ENCODE results near the gene TIMMDC1.
"Not testable (repeated sequence)": the region's sequence is repeated elsewhere in the genome, so short reads cannot be mapped to it uniquely, and the experiment has no call there.

TIMMDC1 gene

DNA sequence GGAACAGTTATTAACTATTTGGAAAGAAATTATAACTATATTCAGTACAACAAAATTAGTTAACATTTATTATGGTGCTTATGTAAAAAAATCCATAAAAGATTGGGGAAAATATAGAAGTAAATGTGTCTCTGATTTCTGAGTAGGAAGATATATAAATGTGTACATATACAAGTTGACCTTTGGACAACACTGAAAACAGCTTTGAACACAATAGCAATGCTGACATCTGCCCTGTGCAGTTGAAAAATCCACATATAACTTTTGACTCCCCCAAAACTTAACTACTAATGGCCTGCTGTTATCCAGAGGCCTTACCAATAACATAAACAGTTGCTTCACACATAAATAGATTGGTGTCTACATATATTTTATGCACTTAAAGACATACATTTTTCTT is 12.3 kb downstream of the TIMMDC1 start:
- DNase-seq (ENCODE audit: low read depth): no peak

DNA sequence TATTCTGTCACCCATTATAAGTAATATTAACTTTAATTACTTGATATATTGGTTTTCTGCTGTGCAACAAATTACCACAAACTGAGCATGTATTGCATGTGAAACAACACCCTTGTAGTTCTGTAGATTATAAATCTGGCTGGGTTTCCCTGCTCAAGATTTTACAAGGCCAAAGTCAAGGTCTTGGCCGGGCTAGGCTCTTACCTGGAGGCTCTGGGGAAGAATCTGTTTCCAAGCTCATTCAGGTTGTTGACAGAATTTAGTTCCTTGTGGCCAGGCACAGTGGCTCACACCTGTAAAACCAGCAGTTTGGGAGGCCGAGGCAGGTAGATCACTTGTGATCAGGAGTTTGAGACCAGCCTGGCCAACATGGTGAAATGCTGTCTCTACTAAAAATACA is 16.3 kb downstream of the TIMMDC1 start:
- no peak for DNase-seq (ENCODE audit: low read depth)

DNA sequence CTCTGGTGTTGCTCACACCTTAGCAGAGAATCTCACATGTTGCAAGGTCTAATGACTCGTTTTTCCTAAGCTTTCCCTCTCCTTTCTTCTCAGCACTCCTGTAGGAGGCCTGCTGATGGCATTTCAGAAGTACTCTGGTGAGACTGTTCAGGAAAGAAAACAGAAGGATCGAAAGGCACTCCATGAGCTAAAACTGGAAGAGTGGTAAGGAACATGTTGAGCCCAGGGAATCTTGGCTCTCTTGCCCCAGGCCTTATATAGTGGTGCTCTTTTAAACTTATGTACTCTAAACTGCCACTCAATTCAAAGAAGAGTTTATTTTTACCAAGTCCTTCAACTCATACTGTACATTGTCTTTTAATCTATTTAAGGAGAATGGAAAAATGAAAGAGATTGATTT is 18.8 kb downstream of the TIMMDC1 start:
- no peak for DNase-seq (ENCODE audit: low read depth)

DNA sequence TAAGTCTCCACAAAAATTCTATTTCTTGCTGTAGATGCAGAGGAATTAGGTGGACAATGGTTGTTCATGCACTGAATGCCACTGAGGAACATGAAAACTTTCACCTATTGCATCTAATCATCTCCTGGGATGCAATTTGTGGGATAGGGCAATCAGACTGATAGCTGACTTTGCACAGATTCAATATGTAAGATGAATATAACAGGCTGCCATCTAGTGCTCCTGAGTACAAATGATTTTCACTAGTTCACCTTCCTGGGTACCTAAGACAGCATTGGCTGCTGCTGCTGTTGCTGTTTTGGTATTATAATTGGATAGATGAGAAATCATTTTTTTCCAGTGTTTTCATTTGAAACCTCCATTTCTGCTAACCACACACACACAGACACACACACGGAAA is 19.7 kb downstream of the TIMMDC1 start:
- no peak for DNase-seq (ENCODE audit: low read depth)

DNA sequence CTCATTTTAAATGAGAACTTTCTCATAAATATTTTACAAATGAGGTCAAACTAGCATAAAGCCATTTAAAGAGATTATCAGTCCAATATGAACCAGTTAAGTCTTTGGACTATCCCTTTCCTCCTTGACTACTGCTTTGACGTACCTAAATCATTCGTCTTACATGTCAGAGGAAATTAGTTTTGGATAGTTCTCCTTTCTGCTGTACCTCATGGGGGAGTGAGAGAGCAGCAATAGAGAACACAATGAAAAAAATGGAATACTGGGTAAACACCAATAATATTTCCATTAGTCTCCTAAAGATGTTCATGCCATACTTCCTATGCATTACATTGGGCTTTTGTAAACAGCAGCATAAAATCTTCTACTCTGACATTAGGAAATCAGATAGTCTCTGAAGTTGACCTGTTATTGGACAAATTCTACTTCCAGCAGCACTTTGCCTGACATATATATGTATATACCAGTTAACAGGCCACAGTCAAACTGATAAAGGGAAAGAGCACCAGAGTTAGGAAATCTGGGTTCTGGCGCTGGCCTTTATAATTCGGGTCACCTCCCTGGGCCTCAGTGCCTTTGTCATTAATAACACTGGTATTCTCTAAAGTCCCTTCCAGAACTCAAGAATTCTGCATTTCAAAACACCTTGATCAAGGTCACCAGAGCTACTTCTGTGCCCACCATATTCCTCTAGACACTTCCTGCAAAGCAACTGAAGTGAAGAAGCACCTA is 26.8 kb downstream of the TIMMDC1 start:
- no peak for DNase-seq (ENCODE audit: low read depth)

DNA sequence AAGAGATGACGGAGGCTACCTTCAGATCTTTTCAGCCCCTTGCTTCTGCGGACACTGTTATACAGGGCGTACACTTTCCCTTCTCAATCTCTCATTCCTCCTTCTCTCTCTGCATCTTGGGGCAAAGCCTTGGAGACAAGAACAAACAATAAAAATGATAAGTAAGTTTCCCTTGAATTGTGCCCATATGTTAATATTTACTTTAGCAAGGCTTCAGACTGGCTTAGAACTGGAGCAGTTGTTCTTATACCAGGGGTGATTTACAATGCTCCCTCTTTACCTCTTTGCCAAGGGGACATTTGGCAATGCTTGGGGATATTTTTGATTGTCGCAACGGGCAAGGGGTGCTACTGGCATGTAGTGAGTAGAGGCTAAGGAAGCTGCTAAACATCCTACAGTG is 29.4 kb downstream of the TIMMDC1 start:
- no peak for DNase-seq (ENCODE audit: low read depth)

DNA sequence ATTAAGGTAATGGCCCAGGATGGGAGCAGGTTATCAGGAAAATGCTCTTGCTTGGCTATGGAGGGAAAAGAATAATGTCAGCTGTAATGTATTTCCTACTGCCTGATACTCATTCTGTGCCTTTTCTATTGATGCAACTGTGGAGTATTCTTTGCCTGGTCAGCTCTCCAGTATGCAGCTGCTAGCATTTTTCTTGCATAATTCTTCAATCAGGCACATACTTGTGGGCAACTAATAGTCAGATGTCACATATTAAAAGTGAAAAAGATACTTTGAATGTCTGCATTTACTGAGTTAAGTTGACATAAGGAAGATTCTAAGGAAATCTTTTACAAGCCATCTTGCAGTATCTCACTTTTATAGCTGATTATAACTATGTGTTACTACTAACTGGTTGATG is 31.5 kb downstream of the TIMMDC1 start:
- DNase-seq (ENCODE audit: low read depth): peak; percentile 75

DNA sequence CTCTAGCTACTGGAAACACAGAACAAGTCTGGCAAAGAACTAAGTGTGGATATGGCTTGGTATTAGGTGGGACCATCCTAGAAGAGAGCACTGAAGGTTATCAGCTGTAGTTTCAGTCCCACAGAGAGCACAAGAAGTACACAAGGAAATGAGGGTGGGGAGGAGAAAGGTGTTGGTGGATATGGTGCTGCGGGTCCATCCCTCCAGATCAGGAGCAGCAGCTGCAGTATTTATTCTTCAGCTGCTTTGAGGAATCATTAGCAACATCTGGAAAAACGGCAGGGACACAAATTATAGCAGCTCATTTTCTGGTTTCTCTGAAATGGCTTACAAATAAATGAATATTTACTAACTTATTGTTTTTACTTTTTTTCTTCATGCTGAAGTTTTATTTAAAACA is 32.1 kb downstream of the TIMMDC1 start:
- no peak for DNase-seq (ENCODE audit: low read depth)

DNA sequence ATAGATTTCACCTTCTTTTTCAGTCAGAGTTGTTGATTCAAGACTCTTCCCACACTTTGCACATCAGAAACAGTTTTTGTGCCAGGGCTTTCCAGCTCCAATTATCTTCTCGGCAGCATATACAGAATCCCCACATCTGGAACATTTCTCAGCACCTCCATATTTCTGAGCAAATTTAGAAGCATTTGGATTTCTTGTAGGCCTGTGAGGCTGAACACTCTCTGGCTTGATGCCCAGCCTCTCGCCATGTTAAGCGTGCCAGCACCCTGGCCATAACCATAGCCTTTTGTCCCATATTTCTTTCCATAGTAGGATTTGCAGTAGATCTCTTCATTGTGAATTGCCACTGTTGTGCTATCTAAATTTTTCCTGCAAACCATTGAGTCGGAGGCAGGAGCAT is 32.8 kb downstream of the TIMMDC1 start:
- no peak for DNase-seq (ENCODE audit: low read depth)

DNA sequence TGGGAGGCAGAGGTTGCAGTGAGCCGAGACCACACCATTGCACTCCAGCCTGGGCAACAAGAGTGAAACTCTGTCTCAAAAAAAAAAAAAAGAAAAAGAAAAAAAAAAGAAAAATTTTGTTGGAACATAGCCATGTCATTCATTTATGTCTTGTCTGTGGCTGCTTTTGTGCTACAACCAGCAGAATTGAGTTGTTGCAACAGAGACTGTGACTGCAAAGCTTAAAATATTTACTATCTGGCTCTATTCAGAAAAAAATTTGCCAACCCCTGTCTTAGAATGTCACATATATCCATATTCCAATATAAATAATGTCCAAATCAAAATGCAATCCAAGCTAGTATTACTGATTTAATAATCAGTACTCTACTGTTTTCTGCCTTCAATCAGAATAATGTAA is 35.9 kb downstream of the TIMMDC1 start:
- no peak for DNase-seq (ENCODE audit: low read depth)

DNA sequence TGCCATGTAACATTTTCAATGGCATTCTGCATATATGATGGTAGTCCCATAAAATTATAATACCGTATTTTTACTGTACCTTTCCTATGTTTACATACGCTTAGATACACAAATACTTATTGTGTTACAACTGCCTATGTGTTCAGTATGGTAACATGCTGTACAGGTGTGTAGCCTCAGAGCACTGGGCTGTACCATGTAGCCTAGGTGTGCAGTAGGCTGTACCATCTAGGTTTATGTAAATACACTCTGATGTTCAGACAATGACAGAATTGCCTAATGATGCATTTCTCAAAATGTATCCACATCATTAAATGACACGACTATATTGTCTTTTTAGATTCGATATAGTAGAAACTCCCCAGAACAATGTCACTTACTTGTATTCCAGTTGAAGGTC is 38.4 kb downstream of the TIMMDC1 start:
- DNase-seq (ENCODE audit: low read depth): no peak

DNA sequence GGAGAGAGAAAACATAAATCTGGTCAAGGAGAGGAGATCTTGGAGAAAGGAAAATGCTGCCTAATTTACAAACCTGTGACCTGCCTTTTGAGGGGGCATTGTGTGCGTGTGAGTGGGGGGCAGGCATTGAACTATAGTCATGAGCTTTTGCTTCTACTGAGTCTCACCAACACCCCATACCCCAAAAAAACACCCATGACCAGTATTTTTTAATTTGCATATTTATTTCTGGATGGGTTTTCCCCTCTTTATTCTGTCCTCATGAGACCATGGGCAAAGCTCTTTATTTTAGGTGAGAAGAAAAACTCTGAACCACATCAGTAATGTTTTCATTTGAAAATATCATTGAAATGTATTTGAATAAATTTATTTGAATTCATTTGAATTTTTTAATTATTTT is 40.4 kb downstream of the TIMMDC1 start:
- DNase-seq (ENCODE audit: low read depth): no peak

DNA sequence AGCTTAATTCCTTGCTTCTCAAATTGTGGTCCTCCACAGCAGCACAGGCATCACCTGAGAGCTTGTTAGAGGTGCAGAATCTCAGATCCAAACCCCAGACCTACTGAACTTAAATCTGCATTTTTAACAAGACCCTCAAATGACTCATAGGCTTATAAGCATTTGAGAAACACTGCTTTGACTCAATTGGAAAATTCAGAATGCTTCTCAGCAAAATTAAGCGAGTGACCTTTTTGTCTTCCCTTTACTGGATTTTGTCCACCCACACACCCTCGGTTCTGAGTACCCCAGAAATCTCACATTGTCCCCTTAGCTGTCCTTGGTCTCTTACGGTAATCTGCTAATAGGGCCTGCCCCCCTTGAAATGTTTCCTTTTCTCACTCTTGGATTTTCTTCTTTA is 43.2 kb downstream of the TIMMDC1 start:
- DNase-seq (ENCODE audit: low read depth): no peak

DNA sequence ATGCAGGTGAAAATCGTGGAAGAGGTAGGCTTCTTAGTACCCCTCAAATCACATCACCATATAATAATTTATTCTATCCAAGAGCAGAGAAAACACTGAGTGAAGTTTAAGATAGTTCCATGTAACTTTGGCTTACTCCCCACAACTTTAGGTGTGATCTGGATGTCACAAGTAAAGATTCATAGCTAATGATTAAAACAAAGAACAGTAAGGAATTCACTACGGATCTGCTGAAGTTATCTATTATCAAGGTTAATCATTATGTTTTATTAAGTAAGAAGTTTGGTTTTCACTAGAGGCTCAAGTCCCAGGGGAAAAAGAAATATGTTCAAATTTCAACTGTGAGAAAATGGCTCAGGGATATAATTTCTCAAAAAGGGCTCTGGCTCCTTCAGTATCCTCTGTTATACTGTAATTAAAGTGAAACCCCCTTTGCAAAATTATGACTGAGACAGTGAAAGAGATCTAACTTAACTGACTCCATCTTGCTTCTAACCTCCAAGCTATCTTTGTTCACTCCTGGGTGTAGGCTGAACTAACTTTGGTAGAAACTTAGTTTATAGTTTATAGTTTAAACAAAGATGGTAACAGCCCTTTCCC is 43.9 kb downstream of the TIMMDC1 start:
- DNase-seq (ENCODE audit: low read depth): no peak

DNA sequence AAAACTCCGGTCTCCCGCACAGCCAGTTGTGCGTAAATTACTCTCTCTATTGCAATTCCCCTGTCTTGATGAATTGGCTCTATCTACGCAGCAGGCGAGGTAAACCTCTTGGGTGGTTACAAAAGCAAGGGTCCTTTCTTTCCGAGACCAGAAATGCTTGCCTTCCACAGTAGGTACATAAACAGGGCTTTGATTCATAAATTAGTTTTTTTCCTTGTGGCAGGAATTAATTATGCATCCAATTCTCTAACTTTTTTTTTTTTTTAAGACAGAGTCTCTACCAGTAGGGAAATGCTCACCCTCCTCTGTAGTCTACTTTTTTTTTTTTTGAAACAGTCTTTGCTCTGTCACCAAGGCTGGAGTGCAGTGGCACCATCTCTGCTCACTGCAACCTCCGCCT is 44.8 kb downstream of the TIMMDC1 start:
- no peak for DNase-seq (ENCODE audit: low read depth)

DNA sequence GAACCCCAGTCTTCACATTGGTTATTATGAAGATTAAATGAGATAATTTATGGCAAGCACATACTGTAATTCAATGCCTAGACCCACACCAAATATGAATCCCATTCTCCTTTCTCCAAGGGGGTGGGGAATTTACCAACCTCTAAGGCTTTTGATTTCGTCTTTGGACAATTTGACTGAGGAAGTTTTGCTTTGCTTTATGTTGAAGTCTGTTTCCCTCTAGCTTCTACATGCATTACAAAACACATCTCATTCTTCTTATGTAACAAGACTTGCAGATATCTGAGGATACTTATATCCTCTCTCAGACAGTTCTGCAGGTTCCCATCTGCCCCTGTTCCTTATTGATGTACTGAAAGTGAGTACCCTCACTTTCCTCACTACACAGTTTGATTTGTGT is 48.9 kb downstream of the TIMMDC1 start:
- no peak for DNase-seq (ENCODE audit: low read depth)

DNA sequence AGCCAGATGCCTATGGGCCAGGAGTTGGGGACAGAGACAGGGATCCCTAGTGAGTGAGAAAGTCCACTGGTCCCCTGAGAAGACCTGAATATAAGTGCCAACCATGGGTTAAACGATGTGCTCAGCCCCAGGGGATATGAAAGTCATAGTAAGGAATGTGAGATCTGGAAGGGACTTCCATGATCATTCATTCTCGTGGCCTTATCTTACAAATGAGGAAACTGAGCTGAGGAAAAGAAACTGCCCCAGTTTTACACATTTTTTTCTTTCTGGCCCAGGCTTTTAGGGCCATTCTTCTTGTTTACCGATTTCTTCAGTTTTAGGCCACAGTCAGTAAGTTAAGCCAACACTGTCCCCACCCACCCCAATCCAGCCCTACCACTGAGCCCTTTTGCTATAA is 50.0 kb downstream of the TIMMDC1 start:
- DNase-seq (ENCODE audit: low read depth): no peak

DNA sequence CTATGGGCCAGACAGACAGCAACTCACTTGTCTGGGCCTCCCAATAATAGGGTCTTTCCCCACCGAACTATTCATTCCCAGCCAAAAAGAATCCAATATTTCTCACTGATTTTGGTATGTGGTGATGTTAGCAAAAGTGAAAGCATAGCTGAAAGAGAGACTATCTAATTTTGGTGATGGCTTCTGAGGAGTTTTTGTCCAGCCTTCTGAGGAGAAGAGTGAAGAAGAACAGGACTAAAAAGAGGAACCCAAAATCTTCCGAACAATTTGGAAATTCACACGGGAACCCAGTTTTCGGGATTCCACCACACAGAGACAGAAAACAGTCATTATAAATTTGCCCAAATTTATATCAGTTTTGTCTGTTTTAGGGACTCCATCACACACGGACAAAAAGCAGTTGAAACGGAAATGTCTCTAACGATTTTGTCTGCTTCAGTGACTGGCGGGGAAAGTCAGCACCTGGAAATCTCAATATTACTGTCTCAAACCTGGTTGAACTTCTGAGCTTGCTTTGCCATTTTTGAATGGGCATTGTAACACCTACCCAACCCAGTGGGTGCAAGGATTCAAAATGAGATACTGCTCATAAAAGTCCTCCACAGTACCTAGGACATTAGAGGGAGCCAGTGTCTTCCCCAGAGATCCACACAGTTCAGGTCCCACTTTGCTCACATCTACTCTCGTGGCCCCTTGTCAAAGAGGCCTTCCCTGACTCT is 52.0 kb downstream of the TIMMDC1 start:
- no peak for DNase-seq (ENCODE audit: low read depth)

DNA sequence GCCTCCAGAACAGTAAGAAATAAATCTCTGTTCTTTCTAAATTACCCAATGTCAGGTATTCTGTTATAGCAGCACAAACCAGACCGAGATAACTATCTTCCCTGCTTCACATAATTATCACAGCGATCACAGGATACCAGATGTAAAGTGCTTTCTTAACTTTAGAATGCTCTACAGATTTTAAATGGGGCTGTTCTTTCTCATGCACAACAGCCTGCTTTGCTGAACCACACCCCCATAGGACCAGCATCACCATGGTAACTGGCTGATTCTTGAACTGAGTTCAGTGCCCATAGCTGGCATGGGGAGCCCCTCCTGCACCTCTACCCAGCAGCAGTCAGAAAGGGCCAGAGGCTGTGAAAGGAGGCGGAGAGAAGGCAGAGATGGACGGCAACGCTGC is 53.3 kb downstream of the TIMMDC1 start:
- DNase-seq (ENCODE audit: low read depth): no peak

DNA sequence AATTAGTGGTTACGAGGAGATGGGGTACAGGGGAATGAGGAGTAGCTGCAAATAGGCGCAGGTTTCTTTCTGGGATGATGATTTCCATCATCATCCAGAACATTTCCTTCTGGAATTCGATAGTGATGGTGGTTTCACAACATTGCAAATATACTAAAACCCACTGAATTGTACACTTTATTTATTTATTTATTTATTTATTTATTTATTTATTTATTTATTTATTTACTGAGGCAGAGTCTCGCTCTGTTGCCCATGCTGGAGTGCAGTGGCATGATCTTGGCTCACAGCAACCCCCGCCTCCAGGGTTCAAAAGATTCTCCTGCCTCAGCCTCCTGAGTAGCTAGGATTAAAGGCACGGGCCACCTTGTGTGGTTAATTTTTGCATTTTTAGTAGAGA is 54.6 kb downstream of the TIMMDC1 start:
- not testable (repeated sequence) for DNase-seq (ENCODE audit: low read depth)

DNA sequence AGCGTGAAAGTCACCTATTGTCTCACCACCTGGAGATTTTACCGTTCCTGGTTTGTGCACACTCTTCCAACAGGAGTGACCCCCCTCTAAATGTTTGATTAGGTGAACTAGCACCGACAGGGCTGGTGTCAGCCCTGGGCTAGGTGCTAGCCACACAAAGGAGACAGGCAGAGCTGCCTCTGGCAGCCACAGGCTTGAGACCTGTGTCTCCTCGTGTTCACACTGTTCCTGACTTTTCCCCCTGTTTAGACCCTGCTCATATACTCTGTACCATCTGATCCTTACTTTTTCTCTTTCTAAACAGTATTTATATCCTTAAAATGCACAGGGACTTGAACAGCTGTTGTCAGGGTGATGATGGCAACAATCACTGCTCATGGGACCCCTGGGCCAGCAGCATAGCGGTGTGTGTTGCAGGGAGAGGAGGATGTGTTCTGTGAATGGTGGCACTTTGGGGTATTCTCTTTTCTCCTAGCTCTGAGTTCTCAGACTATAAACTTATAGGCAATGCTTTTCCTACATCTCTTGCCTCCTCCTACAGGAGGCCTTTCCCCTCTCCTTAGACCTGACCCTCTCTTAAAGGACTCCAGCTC is 55.6 kb downstream of the TIMMDC1 start:
- DNase-seq (ENCODE audit: low read depth): no peak

DNA sequence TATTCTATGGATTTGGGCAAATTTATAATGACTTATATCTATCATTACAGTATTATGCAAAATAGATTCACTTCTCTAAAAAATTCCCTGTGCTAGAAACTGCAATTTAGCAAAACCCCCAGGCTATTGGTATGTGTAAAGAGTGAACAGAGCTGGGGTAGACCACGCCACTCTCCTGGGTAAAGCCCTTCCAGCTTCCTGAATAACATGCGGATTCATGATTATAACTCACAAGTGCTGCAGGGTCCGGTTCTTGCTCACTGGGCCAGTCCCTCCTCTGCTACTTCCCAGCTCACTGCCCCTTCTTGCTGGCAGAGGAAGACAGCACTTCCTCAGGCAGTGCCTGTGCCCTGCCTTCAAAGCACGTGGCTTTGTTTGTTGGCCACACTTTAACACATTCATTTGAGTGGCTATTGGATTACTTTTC is 57.0 kb downstream of the TIMMDC1 start:
- no peak for DNase-seq (ENCODE audit: low read depth)

DNA sequence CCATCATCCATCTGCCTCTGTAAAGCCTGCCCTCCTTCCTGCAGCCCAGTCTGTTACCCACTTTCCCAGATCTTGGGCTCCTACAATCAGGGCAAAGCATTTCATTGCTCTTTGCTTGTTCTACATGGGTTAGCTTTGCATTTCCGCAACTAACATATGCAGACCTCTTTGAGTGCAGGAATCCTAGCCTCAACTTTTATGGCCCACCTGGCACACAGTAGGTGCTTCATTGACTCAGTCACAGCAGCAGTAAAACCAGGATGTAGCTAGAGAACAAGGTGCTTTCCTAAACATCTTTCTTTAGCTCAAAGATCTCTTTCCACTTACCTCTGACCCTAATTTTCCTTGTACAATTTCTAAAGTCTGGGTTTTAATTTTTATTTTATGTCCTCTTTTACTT is 57.6 kb downstream of the TIMMDC1 start:
- no peak for DNase-seq (ENCODE audit: low read depth)

All from GM04503 (cell line).